Endothelial cell of umbilical vein (primary cell): ENCODE measurements around the gene TDRD10. TPM values are rescaled to one million over a fixed set of nuclear protein-coding genes. Genes with fewer than 3 reads are reported as not detected.

Experiments
- BruUV-seq: library from RNA; stranded (reverse); fragments of 400-500 nt; replicated peaks from 2 replicates; lab custom pipeline; 2021; lab: Mats Ljungman, UMichigan
- CTCF ChIA-PET: fragments of 300-600, 350-600 bp; sonication (Branson Sonifier 250); formaldehyde crosslinking; loops from one replicate; lab custom pipeline; 2021; ENCODE audit warnings: antibody characterized with exemption, inconsistent platforms; lab: Charles Lee
- POLR2A ChIA-PET: fragments of 300-600, 350-600 bp; sonication (Branson Sonifier 250); formaldehyde crosslinking; loops from one replicate; lab custom pipeline; 2021; ENCODE audit warnings: antibody characterized with exemption, inconsistent platforms; lab: Charles Lee
- DNase-seq: peaks from one replicate; pipeline ENCODE4 v3.0.0-alpha.2; 2011; ENCODE audit warnings: low read depth, low spot score
- FAIRE-seq: peaks from 2 replicates; lab custom pipeline; 2011; peaks lifted over from hg19 to GRCh38; lab: Jason Lieb, UNC
- H2AFZ ChIP-seq: 2 replicates; pipeline ENCODE4 v1.6.0; 2012; ENCODE audit warnings: low read depth, low read length, control low read depth, inconsistent platforms
- H3K27ac ChIP-seq: 2 replicates; pipeline ENCODE4 v1.5.1; 2011; ENCODE audit warnings: low read depth, mild to moderate bottlenecking, control low read depth, low read length, moderate library complexity; ENCODE audit not compliant: insufficient read depth
- H3K27me3 ChIP-seq, 2 experiments: 2 replicates each; pipeline versions ENCODE4 v1.6.0 to v1.6.1; 2011; ENCODE audit warnings: low read length in 2 of 2, mixed read lengths in 1 of 2; ENCODE audit not compliant: control insufficient read depth in 2 of 2, insufficient read depth in 2 of 2
- H3K36me3 ChIP-seq, 2 experiments: 2 replicates in 1 of 2; 3 replicates in 1 of 2; pipeline ENCODE4 v1.5.1; 2011; ENCODE audit warnings: low read length in 2 of 2, mild to moderate bottlenecking in 1 of 2, moderate library complexity in 1 of 2; ENCODE audit not compliant: control insufficient read depth in 2 of 2, insufficient read depth in 2 of 2; ENCODE audit errors: extremely low read depth in 1 of 2
- H3K4me1 ChIP-seq: 3 replicates; pipeline ENCODE4 v1.5.1; 2011; ENCODE audit warnings: mild to moderate bottlenecking, low read length; ENCODE audit not compliant: control insufficient read depth, insufficient read depth; ENCODE audit errors: extremely low read depth
- H3K4me2 ChIP-seq: 2 replicates; pipeline ENCODE4 v1.6.1; 2011; ENCODE audit warnings: low read length, control low read depth, mixed read lengths; ENCODE audit not compliant: insufficient read depth
- H3K4me3 ChIP-seq, 3 experiments: fragments of 200-600 bp in 1 of 3; sonication (generic), shearing (Covaris generic) in 1 of 3; replicated peaks in 1 of 3; 2 replicates each; pipeline ENCODE4 v1.5.1; 2011 to 2016; ENCODE audit warnings: control low read depth in 3 of 3, low read length in 3 of 3, mild to moderate bottlenecking in 2 of 3, inconsistent platforms in 1 of 3, low read depth in 1 of 3, moderate library complexity in 1 of 3; ENCODE audit not compliant: insufficient read depth in 1 of 3
- H3K79me2 ChIP-seq: 2 replicates; pipeline ENCODE4 v1.6.0; 2012; ENCODE audit warnings: low read length, inconsistent platforms; ENCODE audit not compliant: control insufficient read depth, insufficient read depth
- H3K9ac ChIP-seq: replicated peaks from 2 replicates; pipeline ENCODE3; 2011; ENCODE audit warnings: low read length, control low read depth; ENCODE audit not compliant: insufficient read depth; ENCODE audit errors: extremely low read depth
- H3K9me1 ChIP-seq: replicated peaks from 3 replicates; pipeline ENCODE4 v1.6.0; 2011; ENCODE audit warnings: mild to moderate bottlenecking, low read length; ENCODE audit not compliant: control insufficient read depth, insufficient read depth; ENCODE audit errors: extremely low read depth
- H3K9me3 ChIP-seq: replicated peaks from 2 replicates; pipeline ENCODE4 v1.5.1; 2012; ENCODE audit warnings: low read length, inconsistent platforms; ENCODE audit not compliant: control insufficient read depth, insufficient read depth
- H4K20me1 ChIP-seq: replicated peaks from 2 replicates; pipeline ENCODE3; 2011; ENCODE audit warnings: mild to moderate bottlenecking, low read length; ENCODE audit not compliant: control insufficient read depth, insufficient read depth; ENCODE audit errors: extremely low read depth
- EZH2 ChIP-seq: IDR thresholded peaks from 2 replicates; pipeline ENCODE4 v1.6.1; 2012; ENCODE audit warnings: borderline replicate concordance, low read depth, mild to moderate bottlenecking, moderate library complexity, low read length, inconsistent platforms; ENCODE audit not compliant: severe bottlenecking
- FOS ChIP-seq: IDR thresholded peaks from 2 replicates; pipeline ENCODE4 v1.6.1; 2011; ENCODE audit warnings: mild to moderate bottlenecking, low read length, moderate library complexity, borderline replicate concordance; ENCODE audit not compliant: insufficient read depth
- GATA2 ChIP-seq: IDR thresholded peaks from 2 replicates; pipeline ENCODE4 v1.7.0; 2011; ENCODE audit warnings: low read depth, mild to moderate bottlenecking, moderate library complexity, mixed read lengths, low read length; ENCODE audit not compliant: insufficient read length, insufficient read depth
- JUN ChIP-seq: IDR thresholded peaks from 2 replicates; pipeline ENCODE4 v1.6.1; 2011; ENCODE audit warnings: borderline replicate concordance, low read depth; ENCODE audit not compliant: insufficient read length, insufficient read depth
- MYC ChIP-seq: IDR thresholded peaks from one replicate; pipeline ENCODE4 v1.6.1; 2011; ENCODE audit warnings: mild to moderate bottlenecking, low read depth, low read length
- POLR2A ChIP-seq: IDR thresholded peaks from 2 replicates; pipeline ENCODE4 v1.6.1; 2012; ENCODE audit warnings: low read depth, mild to moderate bottlenecking, control low read depth, low read length
- POLR2AphosphoS5 ChIP-seq: IDR thresholded peaks from 2 replicates; pipeline ENCODE4 v1.6.1; 2012; ENCODE audit warnings: low read depth, mild to moderate bottlenecking, control low read depth, low read length, moderate library complexity; ENCODE audit not compliant: insufficient read depth
- dilution Hi-C: fragments of 300-500 bp; cut with MboI; formaldehyde crosslinking; loops from one replicate; pipeline ENCODE4 v1.15.0; 2019; ENCODE audit warnings: low sequenced_read_pairs; ENCODE audit not compliant: extremely low pct_ligation_motif_present
- intact Hi-C: fragments of 100-400 bp; cut with micrococcal nuclease; formaldehyde crosslinking; loops from one replicate; pipeline ENCODE4 v1.10.0; 2022
- polyA plus RNA-seq, 4 experiments: library from polyadenylated mRNA; depleted of rRNA in 3 of 4; stranded (reverse) in 3 of 4; unstranded in 1 of 4; fragments of >200 nt; gene quantifications; 2 replicates each; pipeline versions ENCODE4 v1.2.1 to v1.2.3, GENCODE V29; 2011 to 2012; ENCODE audit warnings: missing spikeins in 1 of 4
- total RNA-seq: library from RNA; stranded (reverse); gene quantifications from 2 replicates; pipeline ENCODE4 v1.2.3, GENCODE V29; 2021
- TF ChIP-seq, protein P1 (sequence below): IDR thresholded peaks from 2 replicates; pipeline ENCODE4 v1.6.1; 2011; ENCODE audit not compliant: insufficient read depth, insufficient read length
- TF ChIP-seq, protein P2 (sequence below), 2 donors: IDR thresholded peaks; 1 replicate in 1 of 2; 2 replicates in 1 of 2; pipeline ENCODE4 v1.5.1; 2011; ENCODE audit warnings: low read length in 2 of 2, mild to moderate bottlenecking in 2 of 2, moderate library complexity in 2 of 2, control low read depth in 1 of 2, inconsistent platforms in 1 of 2, low read depth in 1 of 2; ENCODE audit not compliant: insufficient read depth in 1 of 2; ENCODE audit errors: extremely low read depth in 1 of 2

The TDRD10 gene
- total and polyA plus RNA-seq, 2 donors (not counting 3 experiments of a cell fraction or from before 2014, with no cell fraction given) = 6.1 to 9.1 TPM

DNA sequence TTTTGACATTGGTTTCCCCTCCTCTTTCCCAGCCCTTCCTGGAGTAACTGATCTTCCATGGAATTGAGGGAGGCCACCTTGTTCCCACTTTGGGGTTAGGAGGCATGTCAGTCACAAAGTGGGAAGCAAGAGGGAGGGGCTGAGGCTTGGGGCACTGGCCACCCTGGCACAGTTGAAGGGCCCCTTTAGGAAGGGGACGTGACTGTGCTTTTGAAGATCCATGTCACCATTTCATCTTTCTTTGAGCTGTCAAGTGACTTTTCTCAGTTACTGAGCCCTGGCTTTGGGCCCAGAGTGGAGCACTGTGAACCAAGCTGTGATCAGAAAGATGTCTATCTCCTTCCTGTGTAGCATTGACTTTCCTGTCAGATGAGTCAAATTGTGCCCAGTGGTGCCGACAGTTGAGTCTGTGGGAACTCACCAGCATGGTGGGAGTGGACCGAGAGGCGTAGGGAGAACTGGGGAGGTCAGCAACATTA, 38.5 kb upstream of the TDRD10 start:
- DNase-seq = peak; percentile 31
- H3K9ac ChIP-seq = no peak overlapping the region
- peak; percentile 67 for FAIRE-seq

DNA sequence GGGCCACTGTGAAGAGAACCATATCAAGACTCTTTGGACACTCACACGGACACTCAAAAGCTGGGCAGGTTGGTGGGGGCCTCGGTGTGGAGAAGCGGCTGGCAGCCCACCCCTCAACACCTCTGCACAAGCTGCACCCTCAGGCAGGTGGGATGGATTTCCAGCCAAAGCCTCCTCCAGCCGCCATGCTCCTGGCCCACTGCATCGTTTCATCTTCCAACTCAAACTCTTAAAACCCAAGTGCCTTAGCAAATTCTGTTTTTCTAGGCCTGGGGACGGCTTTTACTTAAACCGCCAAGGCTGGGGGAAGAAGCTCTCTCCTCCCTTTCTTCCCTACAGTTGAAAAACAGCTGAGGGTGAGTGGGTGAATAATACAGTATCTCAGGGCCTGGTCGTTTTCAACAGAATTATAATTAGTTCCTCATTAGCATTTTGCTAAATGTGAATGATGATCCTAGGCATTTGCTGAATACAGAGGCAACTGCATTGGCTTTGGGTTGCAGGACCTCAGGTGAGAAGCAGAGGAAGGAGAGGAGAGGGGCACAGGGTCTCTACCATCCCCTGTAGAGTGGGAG, 36.3 kb upstream of the TDRD10 start:
- ChIA-PET POLR2A (no interaction called here), CTCF (interaction anchor here (0.9 to 1.5 kb wide), 5 partner anchors 14 to 112 kb away, joined by 3 to 4 read pairs (median 4); no protein-coding TSS in a partner anchor)
- Histone ChIP-seq H3K79me2 (no peaks in the 10 kb centered on the region), H3K27ac (no peak overlapping the region), H4K20me1 (no peaks in the 10 kb centered on the region), H3K9me1 (no peaks in the 10 kb centered on the region), H2AFZ (no peak overlapping the region), H3K4me1 (peaks cover 8% of the 10 kb centered on the region), H3K4me3 (no peak overlapping the region), H3K9me3 (no peaks in the 10 kb centered on the region), H3K4me2 (no peak overlapping the region), H3K36me3 (peaks cover 0 to 2% of the 10 kb centered on the region in 2 experiments), H3K9ac (no peak overlapping the region), H3K27me3 (no peaks in the 10 kb centered on the region)
- intact Hi-C loops (no loop called here), dilution Hi-C loops (no loop called here)
- DNase-seq = no peak
- FAIRE-seq = no peak
- BruUV-seq = no TSS peak
- TF ChIP-seq EZH2 (no peak), POLR2AphosphoS5 (no peak), FOS (no peak), MYC (no peak), JUN (no peak), POLR2A (no peak), GATA2 (no peak)
- TF ChIP-seq, protein P1, sequence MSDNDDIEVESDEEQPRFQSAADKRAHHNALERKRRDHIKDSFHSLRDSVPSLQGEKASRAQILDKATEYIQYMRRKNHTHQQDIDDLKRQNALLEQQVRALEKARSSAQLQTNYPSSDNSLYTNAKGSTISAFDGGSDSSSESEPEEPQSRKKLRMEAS = no peak
- TF ChIP-seq, protein P2, sequence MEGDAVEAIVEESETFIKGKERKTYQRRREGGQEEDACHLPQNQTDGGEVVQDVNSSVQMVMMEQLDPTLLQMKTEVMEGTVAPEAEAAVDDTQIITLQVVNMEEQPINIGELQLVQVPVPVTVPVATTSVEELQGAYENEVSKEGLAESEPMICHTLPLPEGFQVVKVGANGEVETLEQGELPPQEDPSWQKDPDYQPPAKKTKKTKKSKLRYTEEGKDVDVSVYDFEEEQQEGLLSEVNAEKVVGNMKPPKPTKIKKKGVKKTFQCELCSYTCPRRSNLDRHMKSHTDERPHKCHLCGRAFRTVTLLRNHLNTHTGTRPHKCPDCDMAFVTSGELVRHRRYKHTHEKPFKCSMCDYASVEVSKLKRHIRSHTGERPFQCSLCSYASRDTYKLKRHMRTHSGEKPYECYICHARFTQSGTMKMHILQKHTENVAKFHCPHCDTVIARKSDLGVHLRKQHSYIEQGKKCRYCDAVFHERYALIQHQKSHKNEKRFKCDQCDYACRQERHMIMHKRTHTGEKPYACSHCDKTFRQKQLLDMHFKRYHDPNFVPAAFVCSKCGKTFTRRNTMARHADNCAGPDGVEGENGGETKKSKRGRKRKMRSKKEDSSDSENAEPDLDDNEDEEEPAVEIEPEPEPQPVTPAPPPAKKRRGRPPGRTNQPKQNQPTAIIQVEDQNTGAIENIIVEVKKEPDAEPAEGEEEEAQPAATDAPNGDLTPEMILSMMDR (IDR thresholded peaks at IDR 0.05; ENCODE audit: extremely low read depth in 1 of 2, insufficient read depth in 1 of 2, low read depth in 1 of 2, low read length in 2 of 2) = no peak

More for the DNA sequence above, 38.5 kb upstream of the TDRD10 start:
- dilution Hi-C loops (no loop called here), intact Hi-C loops (loop anchor here (5.0 kb wide), 1 partner anchor 41 kb away; no protein-coding TSS in a partner anchor)
- Histone ChIP-seq H3K4me1 (peaks cover 8% of the 10 kb centered on the region), H3K4me2 (no peak overlapping the region), H4K20me1 (no peaks in the 10 kb centered on the region), H3K36me3 (no peaks in the 10 kb centered on the region), H2AFZ (peak overlapping the region; percentile 10), H3K27me3 (no peaks in the 10 kb centered on the region), H3K4me3 (no peak overlapping the region), H3K79me2 (no peaks in the 10 kb centered on the region), H3K27ac (peak overlapping the region; percentile 34), H3K9me1 (no peaks in the 10 kb centered on the region), H3K9me3 (no peaks in the 10 kb centered on the region)
- POLR2A ChIA-PET = no interaction called here
- BruUV-seq = no TSS peak
- CTCF ChIA-PET = interaction anchor here (1.0 to 1.5 kb wide), 6 partner anchors 15 to 129 kb away, joined by 3 to 8 read pairs (median 3); no protein-coding TSS in a partner anchor
- TF ChIP-seq MYC (no peak), POLR2A (no peak), GATA2 (peak; percentile 72)
- TF ChIP-seq, protein P1 = no peak
